Activated naive CD4-positive, alpha-beta T cell treated with anti-CD3 and anti-CD28 coated beads, Interleukin-2, amount 10 ng/mL, durations not matched to agents 7 days and 5 days (primary cell): ENCODE data around the gene LRRC27.

ENCODE experiments used
- CTCF ChIA-PET: fragments of 350-600 bp; sonication (Branson Sonifier 250); formaldehyde crosslinking; loops from one replicate; lab custom pipeline; 2021; ENCODE audit warnings: antibody characterized with exemption; lab: Charles Lee
- DNase-seq: peaks from one replicate; pipeline ENCODE4 v3.0.0-alpha.2; 2020
- H3K27ac Mint-ChIP-seq: one replicate; pipeline ENCODE4 v1.8.0; 2021; ENCODE audit warnings: mild to moderate bottlenecking, moderate library complexity, mixed read lengths
- H3K27me3 Mint-ChIP-seq: one replicate; pipeline ENCODE4 v1.8.0; 2021; ENCODE audit warnings: mild to moderate bottlenecking, mixed read lengths
- H3K36me3 Mint-ChIP-seq: one replicate; pipeline ENCODE4 v1.8.0; 2021; ENCODE audit warnings: mixed read lengths
- H3K4me1 Mint-ChIP-seq: one replicate; pipeline ENCODE4 v1.8.0; 2021; ENCODE audit warnings: mixed read lengths
- H3K4me3 Mint-ChIP-seq: one replicate; pipeline ENCODE4 v1.8.0; 2021; ENCODE audit warnings: mild to moderate bottlenecking, moderate library complexity, mixed read lengths
- H3K9me3 Mint-ChIP-seq: one replicate; pipeline ENCODE4 v1.8.0; 2021; ENCODE audit warnings: mixed read lengths

Gene LRRC27

DNA sequence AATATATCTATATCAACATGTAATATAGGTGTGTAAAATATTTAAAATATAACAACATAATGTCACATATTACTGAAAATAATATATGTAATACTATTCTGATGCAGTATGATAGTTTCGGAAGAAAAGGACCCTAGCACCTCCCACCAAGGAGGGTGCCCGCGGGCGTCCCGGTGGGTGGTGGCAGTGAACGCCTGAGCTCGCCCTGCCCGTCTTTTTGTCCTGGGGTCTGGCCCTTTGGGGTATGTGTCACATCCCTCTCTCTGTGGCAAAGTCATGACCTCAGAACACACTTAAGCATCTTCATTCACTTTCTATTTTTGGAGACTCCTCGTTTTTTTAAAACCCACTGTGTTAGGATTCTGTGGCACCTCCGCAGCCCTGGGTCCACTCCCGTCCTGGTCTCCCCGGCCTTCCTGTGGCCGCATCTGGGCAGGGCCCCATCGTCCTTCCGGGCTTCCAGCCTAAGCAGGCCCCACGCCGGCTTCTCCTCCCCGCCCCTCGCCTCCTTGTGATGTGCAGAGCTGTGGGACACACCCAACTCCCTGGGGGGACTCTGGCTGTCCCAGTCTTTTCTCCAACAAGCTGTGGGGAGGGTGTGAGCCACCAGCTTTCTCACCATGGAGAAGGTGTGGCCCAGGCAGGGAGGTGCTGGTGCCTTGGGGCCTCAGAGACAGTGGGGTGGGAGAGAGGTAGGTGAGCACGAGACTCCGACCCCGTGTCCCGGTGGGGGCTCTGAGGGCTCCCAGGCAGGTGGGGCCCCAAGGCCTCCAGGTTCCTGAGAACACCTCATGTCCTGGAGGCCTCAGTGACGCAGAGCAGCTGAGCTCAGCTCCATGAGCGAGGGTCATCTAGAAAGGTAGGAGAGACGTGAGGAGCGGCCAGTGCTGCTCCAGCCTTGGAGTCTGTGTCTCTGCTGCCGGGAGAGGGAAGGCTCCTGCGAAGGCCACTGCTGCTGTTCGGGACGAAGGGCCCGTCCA is 81.5 kb downstream of the LRRC27 start:
- CTCF ChIA-PET, result no interaction called here
- Mint-ChIP-seq H3K4me3 (no peak overlapping the region), H3K27ac (no peak overlapping the region), H3K27me3 (no peaks in the 10 kb centered on the region), H3K36me3 (peaks cover 5% of the 10 kb centered on the region), H3K9me3 (no peaks in the 10 kb centered on the region), H3K4me1 (peaks cover 6% of the 10 kb centered on the region)
- no peak for DNase-seq

DNA sequence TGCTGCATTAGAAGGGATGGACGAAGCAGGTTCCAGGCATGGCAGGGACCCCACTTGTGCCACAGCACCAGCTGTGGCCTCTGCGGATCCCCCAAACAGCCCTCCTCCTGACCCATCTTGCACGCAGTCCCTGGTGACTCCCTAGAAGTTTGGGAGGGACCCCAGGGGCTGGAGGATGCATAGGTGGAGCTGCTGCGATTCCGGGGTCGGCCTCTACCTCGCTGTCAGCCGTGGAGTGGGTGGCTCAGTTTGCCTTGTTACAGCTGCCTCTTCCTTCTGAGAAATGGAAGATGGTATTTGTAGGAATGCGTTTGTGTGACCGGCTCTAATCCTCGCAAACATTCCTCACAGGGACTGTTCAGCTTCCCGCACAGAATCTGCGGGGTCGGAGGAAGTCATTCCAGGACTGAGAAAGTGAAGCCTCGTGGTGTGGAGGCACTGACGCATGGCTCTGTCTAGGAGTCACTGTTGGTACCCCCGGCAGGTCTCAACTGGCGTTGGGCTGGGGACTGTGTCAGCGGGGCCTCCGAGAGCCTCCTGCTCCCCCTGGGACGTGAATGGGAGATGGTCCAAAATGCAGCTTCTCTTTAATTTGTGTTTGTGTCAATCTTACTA is 82.5 kb downstream of the LRRC27 start:
- Mint-ChIP-seq H3K4me1 (peaks cover 8% of the 10 kb centered on the region), H3K27me3 (no peaks in the 10 kb centered on the region), H3K4me3 (no peak overlapping the region), H3K36me3 (peaks cover 5% of the 10 kb centered on the region), H3K27ac (no peak overlapping the region), H3K9me3 (no peaks in the 10 kb centered on the region)
- CTCF ChIA-PET, result no interaction called here
- DNase-seq, result no peak

DNA sequence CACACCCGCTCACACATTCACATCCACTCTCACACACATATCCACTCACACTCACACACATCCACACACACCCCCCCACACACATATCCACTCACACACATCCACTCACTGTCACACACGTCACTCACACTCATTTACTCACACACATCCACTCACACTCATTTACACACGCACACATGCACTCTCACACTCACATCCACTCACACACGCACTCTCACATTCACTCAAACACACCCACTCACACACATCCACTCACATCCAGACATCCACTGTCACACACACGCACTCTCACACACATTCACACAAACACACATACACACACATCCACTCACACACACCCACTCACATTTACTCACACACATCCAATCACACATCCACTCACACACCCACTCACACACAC is 83.3 kb downstream of the LRRC27 start:
- no peaks in the 10 kb centered on the region for H3K27me3 Mint-ChIP-seq
- no peak overlapping the region for H3K27ac Mint-ChIP-seq
- H3K4me1 Mint-ChIP-seq, result peaks cover 10% of the 10 kb centered on the region
- CTCF ChIA-PET, result no interaction called here
- no peak overlapping the region for H3K4me3 Mint-ChIP-seq
- H3K36me3 Mint-ChIP-seq, result peaks cover 5% of the 10 kb centered on the region
- no peaks in the 10 kb centered on the region for H3K9me3 Mint-ChIP-seq
- DNase-seq, result no peak

DNA sequence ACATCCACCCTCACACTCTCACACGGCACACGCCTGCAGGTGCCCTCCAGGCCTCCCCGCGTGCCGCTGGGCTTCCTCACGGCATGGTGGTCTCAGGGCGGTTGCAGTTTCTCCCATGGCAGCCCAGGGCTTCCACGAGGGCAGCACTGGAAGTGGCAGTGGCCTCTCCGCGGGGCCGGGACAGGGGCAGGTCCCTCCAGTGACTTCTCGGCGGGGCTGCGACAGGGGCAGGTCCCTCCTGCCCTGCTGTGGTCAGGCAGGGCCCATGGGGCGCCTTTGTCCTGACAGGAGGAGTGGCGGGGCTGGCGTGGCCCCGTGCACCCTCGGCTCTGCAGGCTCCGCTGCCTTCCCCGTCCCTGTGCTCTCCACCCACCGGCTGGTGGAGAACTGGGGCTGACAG is 84.0 kb downstream of the LRRC27 start:
- H3K36me3 Mint-ChIP-seq, result peaks cover 5% of the 10 kb centered on the region
- H3K27me3 Mint-ChIP-seq, result no peaks in the 10 kb centered on the region
- H3K4me3 Mint-ChIP-seq, result no peak overlapping the region
- DNase-seq, result no peak
- H3K4me1 Mint-ChIP-seq, result peaks cover 14% of the 10 kb centered on the region
- H3K27ac Mint-ChIP-seq, result no peak overlapping the region
- no peaks in the 10 kb centered on the region for H3K9me3 Mint-ChIP-seq
- CTCF ChIA-PET, result no interaction called here

DNA sequence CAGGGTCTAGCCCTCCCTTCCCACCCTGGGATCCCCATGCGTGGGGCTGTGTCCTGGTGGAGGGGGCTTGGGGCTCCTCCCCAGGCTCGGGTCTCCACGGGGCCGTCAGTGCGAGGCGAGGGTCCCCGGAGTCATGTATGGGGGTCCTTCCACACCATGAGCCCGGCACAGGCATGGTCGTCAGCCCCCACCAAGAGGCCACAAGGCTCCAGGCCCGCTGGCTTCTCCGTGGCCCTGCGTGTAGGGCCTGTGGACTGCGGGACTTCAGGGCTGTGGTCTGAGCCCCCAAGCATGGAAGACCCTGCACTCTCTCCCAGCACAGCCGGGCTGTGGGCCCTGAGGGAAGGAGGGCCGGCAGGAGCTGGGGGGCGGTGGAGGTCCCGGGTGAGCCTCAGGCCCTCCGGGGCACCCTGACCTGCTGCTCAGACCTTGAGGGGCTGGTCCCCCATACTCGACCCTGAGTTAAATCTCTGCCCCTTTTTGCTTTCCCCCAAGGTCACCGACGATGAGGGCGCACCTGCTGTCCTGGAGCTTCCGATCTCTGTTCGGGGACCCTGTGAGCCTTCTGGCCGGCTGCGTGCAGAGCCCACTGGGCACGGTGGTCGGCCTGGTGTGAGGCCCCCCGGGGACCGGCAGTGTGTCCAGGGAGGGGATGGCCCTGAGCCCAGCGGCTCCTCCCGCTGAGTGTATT is 84.7 kb downstream of the LRRC27 start:
- Mint-ChIP-seq H3K4me3 (no peak overlapping the region), H3K36me3 (peaks cover 5% of the 10 kb centered on the region), H3K4me1 (peaks cover 20% of the 10 kb centered on the region), H3K27me3 (no peaks in the 10 kb centered on the region), H3K9me3 (no peaks in the 10 kb centered on the region), H3K27ac (no peak overlapping the region)
- CTCF ChIA-PET, result no interaction called here
- DNase-seq, result no peak

DNA sequence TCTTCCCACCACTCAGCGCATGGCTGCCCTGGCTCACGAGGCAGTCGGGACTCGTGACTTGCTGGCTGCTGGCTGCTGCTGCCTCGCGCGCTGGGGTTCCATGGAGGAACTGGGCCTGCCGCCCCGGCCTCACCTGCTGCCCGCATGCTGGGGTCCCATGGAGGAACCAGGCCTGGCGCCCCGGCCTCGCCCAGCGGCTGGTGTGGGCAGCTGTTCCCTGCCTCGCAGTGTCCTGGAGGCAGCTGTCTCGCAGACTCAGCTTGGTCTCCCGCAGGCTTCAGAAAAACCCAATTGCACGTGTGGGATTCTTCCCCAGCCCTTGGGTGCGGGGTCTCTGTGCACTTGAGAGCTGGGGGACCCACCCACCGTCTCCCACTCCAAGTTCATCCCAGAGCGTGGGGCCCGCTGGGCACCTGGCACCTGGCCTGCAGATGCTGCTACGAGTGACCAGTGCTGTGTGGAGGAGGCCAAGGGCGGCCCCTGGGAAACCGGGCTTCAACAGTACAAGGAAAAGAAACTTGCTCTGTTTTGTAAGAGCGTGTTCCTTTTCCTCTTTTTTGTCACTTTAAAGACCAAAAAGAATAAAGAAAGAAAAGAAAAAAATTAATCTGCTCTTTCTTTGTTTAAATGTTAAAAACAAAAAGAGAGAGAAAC is 85.4 kb downstream of the LRRC27 start:
- CTCF ChIA-PET, result no interaction called here
- peaks cover 25% of the 10 kb centered on the region for H3K4me1 Mint-ChIP-seq
- no peaks in the 10 kb centered on the region for H3K9me3 Mint-ChIP-seq
- no peak overlapping the region for H3K27ac Mint-ChIP-seq
- DNase-seq, result no peak
- no peaks in the 10 kb centered on the region for H3K27me3 Mint-ChIP-seq
- H3K4me3 Mint-ChIP-seq, result no peak overlapping the region
- H3K36me3 Mint-ChIP-seq, result peaks cover 5% of the 10 kb centered on the region

DNA sequence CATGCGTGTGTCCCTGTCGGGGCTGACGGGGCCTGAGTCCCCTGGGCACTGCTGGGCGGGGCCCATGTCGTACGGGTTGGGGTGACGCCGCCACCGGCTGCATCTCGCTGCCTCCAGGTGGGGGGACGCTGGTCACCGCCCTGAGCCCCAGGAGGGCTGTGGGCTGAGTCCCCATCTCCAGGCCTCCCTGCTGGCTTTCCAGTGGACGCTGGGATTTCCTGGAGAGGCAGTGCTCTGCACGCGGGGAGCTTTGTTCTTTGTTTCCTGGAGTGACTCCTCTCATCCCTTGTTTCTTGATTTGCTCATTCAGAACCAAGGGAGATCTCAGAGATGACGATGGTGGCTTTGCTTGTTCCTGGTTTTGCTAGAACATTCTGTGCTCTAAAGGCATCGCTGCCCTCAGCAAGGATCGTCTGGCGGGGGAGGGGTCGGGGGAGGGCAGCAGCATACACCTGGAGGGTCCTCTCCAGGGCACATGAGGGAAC is 86.0 kb downstream of the LRRC27 start:
- no peaks in the 10 kb centered on the region for H3K9me3 Mint-ChIP-seq
- H3K4me3 Mint-ChIP-seq, result no peak overlapping the region
- DNase-seq, result no peak
- CTCF ChIA-PET, result no interaction called here
- H3K27me3 Mint-ChIP-seq, result no peaks in the 10 kb centered on the region
- peaks cover 32% of the 10 kb centered on the region for H3K4me1 Mint-ChIP-seq
- no peak overlapping the region for H3K27ac Mint-ChIP-seq
- peaks cover 5% of the 10 kb centered on the region for H3K36me3 Mint-ChIP-seq

DNA sequence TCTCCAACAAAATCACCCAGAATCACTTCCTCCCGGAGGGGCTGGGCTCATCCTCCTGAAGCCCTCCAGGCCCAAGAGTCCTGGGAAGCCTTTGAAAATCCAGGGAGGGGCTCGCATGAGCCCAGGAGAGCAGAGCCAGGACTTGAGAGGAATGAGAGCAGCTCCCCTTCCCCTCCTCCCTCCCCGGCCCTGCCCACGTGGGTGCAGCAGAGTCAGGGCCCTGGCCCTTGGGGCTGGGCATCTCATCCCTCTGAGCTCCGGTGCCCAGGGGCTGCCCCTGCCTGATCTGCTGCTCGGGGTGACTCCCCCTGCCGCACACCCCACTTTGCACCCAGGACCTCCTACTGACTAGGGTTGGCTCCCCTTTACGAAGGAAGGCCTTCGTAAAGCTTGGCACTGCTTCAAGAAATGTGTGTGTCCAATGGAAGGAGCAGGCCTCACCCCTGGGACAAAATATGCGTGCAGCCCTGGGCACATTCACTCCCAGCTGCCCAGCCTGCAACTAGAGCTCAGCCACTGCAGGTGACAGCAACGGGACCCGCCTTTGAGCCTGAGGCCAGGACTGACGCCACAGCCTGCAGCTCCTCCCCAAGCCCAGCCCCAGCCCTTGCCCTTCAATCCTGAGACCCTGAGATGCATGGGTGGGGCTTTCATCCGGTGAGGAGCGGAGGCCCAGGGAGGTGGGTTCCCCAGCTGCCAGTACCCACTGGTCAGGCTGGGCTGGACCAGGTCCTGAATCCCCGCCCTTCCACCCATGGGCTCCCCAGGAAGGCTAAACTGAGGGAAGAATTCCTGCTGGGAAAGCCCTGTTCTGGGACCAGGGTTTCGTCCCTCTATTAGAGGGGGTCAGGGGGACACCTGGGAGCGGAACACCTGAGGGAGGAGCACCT is 86.8 kb downstream of the LRRC27 start:
- no peak overlapping the region for H3K4me3 Mint-ChIP-seq
- no peak overlapping the region for H3K27ac Mint-ChIP-seq
- CTCF ChIA-PET, result no interaction called here
- H3K9me3 Mint-ChIP-seq, result no peaks in the 10 kb centered on the region
- H3K27me3 Mint-ChIP-seq, result no peaks in the 10 kb centered on the region
- H3K36me3 Mint-ChIP-seq, result peaks cover 5% of the 10 kb centered on the region
- H3K4me1 Mint-ChIP-seq, result peaks cover 37% of the 10 kb centered on the region
- DNase-seq, result no peak

DNA sequence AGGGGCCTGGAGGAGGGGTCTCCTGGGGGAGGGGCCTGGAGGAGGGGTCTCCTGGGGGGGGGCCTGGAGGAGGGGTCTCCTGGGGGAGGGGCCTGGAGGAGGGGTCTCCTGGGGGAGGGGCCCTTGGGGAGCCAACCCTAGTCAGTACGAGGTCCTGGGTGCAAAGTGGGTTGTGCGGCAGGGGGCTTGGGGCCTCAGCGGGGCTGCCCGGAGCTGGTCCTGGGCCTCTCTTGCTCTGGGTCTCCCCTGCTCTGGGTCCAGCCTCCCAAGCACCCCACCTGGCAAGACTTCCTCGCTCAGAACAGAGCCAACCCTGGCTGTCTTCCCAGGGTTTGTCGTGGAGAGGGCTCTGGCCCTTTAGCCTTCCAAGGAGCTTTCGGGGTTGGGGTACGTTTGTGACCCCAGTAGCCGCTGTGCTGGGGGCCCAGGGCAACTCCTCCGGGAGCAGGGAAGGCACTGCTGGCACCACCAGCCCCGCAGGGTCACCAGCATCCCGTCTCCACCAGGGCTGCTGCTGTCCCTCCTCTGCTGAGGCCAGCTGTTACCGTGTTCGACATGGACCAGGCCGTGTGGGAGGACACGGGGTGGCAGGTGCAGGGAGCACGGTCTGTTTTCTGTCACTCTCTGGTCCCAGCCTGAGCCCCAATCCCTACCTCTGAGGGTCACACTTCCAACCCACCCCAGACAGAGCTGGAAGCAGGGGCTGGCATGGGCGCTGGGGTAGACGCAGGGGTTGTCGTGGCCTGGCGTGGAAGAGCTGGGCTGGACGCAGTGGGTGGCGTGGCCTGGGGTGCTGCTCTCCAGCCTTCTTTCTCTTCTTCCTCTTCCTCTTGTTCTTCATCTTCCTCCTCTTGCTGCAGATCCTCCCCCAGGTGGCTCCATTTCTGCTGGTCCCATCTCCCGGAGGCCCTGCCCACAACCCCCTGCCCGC is 87.8 kb downstream of the LRRC27 start:
- Mint-ChIP-seq H3K27me3 (no peaks in the 10 kb centered on the region), H3K9me3 (no peaks in the 10 kb centered on the region), H3K4me3 (no peak overlapping the region), H3K36me3 (peaks cover 5% of the 10 kb centered on the region), H3K4me1 (peaks cover 37% of the 10 kb centered on the region), H3K27ac (no peak overlapping the region)
- DNase-seq, result no peak
- CTCF ChIA-PET, result no interaction called here

DNA sequence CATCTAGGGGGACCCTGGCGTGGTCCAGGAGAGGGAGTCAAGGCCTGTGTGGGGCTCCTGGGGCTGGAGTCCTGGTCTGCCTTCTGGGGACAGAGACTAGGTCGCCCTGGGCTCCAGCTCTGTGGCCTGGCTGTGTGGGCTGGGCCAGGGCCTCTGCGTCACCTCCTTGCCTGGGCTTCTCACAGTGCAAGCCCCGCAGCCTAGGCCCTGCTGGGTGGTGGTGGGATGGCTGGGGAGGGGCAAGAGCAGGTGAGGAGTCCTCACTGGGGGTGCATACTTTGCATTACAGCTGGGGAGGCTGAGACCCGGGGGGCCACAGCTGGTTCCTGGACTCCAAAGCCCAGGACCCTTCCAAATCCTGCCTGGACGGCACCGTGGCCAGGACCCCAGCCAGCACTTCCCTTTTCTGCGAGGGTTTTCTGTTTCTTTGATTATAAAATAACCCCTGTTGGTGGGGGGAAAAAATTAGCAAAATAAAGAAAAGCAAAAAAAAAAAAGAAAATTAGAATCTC is 88.5 kb downstream of the LRRC27 start:
- CTCF ChIA-PET, result no interaction called here
- Mint-ChIP-seq H3K36me3 (peaks cover under 1% of the 10 kb centered on the region), H3K27ac (no peak overlapping the region), H3K4me1 (peaks cover 37% of the 10 kb centered on the region), H3K9me3 (no peaks in the 10 kb centered on the region), H3K4me3 (no peak overlapping the region), H3K27me3 (no peaks in the 10 kb centered on the region)
- DNase-seq, result no peak

DNA sequence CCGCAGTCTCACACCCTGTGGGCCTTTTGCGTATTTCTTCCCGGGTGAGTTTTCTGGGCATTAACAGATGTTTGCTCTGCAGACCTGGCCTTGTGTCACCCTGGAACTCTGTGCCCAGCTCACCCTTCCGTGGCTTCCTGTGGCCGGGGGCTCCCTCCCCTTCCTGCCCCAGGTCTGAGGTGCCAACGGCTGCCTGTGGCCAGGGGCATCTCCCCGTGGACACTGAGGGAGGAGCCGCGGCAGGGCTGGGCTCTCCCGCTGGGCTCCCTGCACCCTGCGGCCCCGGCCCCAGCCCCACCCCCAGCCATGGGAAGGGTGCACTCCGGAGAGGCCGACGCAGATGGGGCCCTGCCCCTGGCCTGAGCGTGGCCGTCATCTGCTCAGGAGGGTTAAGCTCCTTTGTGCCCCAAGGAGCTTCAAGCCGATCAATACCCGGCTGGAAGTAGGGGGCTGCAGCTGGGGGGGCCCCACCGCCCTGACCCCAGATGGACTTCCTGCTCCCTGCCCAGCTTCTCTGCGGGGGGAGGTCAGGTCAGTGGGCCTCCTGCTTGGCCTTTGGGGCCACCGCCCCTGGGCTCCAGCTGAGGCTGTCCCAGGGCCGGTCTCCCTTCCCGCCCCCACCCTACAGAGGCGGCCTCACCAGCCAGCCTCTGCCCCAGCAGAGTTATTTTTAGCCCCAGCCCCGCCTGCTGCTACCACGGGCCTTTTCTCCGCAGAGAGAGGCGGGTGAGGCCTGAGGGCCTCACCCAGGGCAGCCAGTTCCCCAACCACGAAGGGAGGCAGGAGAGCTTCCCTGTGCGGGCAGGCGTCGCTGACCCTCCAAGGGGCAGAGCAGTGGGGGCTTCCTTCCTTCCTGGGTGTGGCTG is 89.2 kb downstream of the LRRC27 start:
- no peak overlapping the region for H3K4me3 Mint-ChIP-seq
- H3K36me3 Mint-ChIP-seq, result no peaks in the 10 kb centered on the region
- DNase-seq, result peak; percentile 54
- CTCF ChIA-PET, result no interaction called here
- peaks cover 37% of the 10 kb centered on the region for H3K4me1 Mint-ChIP-seq
- no peaks in the 10 kb centered on the region for H3K27me3 Mint-ChIP-seq
- H3K9me3 Mint-ChIP-seq, result no peaks in the 10 kb centered on the region
- peak overlapping the region; percentile 79 for H3K27ac Mint-ChIP-seq
